Occipital lobe (tissue), 2 donors: ENCODE results near the gene ARHGEF11. TPM values are rescaled to one million over a fixed set of nuclear protein-coding genes. Genes with fewer than 3 reads are reported as not detected.

Experiments
- DNase-seq: peaks from one replicate; lab custom pipeline; 2025; lab: John Stamatoyannopoulos, UW
- total RNA-seq: library from RNA; depleted of rRNA; stranded (reverse); fragments of >200 nt; gene quantifications from one replicate; pipeline ENCODE4 v1.2.3, GENCODE V29; 2014

The ARHGEF11 gene
- total RNA-seq, 1 donor from 2014 or later, result 38.4 TPM

- DNase-seq, result no peak
Observed at GRCh38 chr1:156912310-156912709, 133.2 kb downstream of the ARHGEF11 start.

- DNase-seq, result no peak
Observed at GRCh38 chr1:156911577-156912298, 133.8 kb downstream of the ARHGEF11 start.

DNA sequence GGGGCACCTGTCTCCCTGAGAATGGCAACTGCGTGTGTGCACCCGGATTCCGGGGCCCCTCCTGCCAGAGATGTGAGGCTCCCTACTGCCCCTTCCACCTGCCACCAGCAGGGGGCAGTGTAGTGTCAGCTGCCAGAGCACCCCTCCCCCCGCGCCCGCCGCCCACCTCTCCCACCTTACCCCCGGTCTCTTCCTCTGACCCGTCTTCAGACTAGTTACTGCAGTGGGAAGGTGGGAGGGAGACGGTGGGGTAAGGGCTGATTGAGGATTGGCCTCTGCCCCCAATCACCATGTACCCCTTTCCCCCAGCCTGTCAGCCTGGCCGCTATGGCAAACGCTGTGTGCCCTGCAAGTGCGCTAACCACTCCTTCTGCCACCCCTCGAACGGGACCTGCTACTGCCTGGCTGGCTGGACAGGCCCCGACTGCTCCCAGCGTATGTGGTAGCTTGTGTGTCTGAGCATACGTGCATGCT is 135.2 kb downstream of the ARHGEF11 start:
- DNase-seq, result no peak

- DNase-seq, result no peak
Observed at GRCh38 chr1:156909671-156910070, 135.9 kb downstream of the ARHGEF11 start.

DNA sequence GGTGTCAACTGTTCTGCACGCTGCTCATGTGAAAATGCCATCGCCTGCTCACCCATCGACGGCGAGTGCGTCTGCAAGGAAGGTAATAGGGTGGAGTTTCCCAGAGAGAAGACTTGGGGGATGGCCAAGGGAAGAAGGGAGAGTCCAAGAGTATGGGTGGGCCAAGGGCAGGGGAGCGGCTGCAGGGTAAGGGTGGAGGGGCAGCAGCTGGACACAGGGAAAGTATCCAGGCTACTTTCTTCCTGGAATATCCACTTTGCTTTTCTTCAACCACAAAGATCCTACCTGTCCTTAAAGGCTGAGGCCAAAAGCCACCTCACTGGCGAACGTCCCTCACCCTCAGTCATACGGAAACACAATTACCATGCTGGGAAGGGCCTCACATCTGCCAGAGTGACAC is 136.6 kb downstream of the ARHGEF11 start:
- no peak for DNase-seq

DNA sequence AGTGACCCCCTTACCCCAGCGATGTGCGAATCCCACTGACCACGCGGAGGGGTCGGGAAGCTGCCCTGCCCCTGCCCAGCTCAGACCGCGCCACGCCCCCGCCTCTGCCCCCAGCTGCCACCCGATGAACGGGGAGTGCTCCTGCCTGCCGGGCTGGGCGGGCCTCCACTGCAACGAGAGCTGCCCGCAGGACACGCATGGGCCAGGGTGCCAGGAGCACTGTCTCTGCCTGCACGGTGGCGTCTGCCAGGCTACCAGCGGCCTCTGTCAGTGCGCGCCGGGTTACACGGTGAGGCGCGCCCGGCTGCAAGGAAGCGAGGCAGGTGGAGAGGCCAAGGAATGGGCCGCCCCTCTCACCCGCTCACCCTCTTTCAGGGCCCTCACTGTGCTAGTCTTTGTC is 137.0 kb downstream of the ARHGEF11 start:
- DNase-seq, result no peak

- no peak for DNase-seq
Observed at GRCh38 chr1:156906206-156906906, 139.2 kb downstream of the ARHGEF11 start.

GRCh38 chr1:156905651-156906050 is 139.9 kb downstream of the ARHGEF11 start:
- no peak for DNase-seq

DNA sequence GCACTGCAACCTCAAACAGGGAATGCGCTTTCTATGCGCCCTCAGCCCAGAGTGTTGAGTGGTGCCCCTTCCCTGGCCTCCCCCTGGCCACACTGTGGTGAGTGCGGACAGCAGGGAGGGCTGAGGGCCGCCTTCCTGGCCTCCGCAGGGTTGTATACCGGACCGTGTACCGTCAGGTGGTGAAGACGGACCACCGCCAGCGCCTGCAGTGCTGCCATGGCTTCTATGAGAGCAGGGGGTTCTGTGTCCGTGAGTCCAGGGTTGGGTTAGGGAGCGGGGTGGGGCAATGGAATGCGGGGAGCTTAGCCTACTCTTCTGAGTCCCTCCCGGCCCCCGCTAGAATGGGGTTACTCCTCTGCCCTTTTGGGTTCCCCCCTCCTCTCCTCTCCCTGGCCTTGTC is 140.4 kb downstream of the ARHGEF11 start:
- no peak for DNase-seq

DNA sequence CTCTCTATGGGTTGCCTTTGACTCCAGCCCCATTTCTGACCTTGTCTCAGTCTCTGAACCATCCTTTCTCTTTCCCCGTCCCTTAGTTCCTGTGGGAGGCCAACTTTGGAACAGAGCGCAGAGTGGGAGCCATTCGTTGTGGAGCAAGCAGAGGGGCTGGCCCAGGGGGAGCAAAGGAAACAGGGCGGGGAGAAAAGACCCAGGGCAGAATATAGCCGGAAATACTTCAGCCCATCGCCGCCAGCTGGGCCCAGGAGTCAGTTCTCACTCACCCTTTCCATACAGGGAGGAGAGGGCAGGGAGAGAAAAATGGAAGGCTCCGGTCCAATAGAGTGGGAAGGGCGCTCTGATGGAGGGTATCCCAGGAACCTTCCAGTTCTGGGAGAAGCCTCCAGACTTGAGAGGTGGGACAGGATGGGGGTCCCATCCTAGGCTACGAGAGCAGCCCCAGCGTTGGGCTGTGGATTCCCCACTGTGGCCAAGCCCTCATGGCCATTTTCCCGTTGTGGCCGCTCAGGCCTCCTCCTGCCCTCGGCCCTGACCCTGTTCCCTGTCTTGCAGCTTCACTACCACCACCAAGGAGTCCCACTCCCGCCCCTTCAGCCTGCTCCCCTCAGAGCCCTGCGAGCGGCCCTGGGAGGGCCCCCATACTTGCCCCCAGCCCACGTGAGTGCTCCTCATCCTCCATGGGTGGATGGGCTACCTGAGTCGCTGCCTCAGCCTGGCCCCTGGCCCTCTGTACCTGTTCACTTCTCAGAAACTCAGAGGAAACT is 141.2 kb downstream of the ARHGEF11 start:
- DNase-seq, result no peak

- no peak for DNase-seq
Observed at GRCh38 chr1:156903328-156904091, 142.0 kb downstream of the ARHGEF11 start.

- no peak for DNase-seq
Observed at GRCh38 chr1:156901966-156902915, 143.3 kb downstream of the ARHGEF11 start.

DNA sequence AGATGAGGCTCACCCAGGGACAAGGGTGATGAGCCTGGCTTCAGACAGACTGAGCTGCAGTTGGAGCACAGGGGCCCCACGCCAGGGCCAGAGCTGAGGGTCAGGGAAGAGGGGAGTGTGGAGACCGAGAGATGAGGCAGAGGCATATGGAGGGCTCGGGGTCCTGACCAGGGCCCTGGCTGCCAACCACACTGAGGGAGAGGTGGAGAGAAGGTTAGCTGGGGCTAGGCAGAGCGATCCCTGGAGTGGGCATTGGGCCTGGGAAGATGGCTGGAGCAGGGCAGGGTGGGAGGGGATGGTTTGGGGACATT is 144.0 kb downstream of the ARHGEF11 start:
- no peak for DNase-seq

DNA sequence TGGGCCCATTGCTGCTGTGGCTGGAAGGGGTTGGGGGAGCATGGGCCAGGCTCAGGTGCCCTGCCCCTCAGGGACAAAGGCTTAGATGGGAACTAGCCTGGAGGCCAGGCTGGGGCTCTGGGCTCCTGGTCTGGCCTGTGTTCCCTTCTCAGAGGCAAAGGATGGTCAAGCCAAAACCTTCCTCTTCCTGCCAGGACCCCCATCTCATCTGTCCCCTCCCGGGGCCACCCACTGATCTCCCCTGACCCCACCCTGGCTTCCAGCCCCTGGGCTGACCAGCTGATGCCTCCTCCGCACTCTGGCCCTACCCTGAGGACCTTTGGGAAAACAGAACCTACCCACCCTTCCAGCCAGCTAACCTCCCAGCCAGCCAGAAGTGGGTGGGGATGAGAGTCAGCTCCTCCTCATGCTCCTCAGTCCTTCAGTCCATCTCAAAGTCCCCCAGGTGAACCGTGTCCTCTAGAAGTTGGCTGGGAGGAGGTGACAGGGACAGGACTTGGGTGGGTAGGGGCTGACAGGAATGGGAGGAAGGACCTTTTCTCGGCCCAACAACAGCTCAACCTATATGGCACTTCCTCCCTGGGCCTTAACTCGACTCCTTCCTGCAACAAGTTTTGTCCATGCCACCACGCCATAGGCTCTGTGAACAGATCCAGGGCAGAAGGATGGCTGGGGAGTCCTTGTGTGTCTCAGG is 144.5 kb downstream of the ARHGEF11 start:
- DNase-seq, result no peak

GRCh38 chr1:156899956-156900718 is 145.4 kb downstream of the ARHGEF11 start:
- DNase-seq, result no peak

GRCh38 chr1:156898971-156899664 is 146.4 kb downstream of the ARHGEF11 start:
- DNase-seq, result no peak

- DNase-seq, result no peak
Observed at GRCh38 chr1:156898161-156898566, 147.4 kb downstream of the ARHGEF11 start.

DNA sequence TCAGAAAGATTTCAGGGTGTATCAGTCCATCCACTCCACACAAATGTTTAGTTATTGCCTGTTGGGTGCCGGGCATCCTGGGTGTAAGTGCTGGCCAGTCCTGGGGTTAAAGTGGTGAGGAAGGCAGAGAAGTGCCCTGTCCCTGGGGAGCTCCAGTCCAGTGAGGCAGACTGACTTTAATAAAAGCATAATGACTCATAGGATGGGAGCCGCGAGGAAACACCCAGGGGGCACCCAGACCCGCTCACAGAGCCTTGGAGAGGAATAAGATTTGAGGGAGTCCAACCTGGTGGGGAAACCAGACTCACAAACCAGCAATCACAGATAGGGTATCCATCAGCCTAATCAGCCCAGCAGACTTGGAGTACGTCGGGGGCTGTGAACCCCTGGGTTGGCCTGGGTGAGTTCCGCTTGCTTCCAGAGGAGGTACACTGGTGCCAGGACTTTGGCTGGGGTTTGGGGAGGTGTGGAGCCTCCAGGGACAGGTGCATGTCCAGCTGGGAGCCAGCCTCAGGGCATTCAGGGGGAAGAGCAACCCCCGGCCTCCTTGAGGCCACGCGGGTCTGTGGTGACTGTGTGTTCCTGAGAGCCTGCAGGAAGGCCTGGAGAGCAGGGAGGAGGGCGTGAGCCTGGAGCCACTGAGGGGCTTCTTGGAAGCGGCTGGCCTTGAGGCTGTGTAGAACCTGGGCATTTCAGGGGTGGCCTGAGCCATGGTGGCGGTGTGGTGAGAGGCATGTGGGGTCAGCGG is 148.3 kb downstream of the ARHGEF11 start:
- no peak for DNase-seq
